Stimulated activated CD4-positive, alpha-beta T cell treated with anti-CD3 and anti-CD28 coated beads, TNF-alpha, amount 100 ng/mL, for 4 hours (primary cell): ENCODE data around the gene GALNTL6.
"Not testable (repeated sequence)": the region's sequence is repeated elsewhere in the genome, so short reads cannot be mapped to it uniquely, and the experiment has no call there.

ENCODE experiments used
- DNase-seq, 3 experiments: peaks; one replicate each; pipeline ENCODE4 v3.0.0-alpha.2; 2020; ENCODE audit warnings: low read depth in 3 of 3

The GALNTL6 gene

DNA sequence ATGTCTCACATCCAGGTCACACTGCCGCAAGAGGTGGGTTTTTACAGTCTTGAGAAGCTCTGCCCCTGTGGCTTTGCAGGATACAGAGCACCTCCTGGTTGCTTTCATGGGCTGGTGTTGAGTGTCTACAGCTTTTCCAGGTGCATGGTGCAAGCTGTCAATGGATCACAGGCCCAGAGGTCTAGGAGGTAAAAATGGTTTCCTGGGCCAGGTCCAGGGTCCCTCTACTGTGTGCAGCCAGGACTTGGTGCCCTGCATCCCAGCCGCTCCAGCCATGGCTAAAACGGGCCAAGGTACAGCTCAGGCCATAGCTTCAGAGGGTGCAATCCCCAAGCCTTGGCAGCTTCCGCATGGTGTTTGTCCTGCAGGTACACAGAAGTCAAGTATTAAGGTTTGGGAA, 921.4 kb downstream of the GALNTL6 start:
- DNase-seq: no peak

DNA sequence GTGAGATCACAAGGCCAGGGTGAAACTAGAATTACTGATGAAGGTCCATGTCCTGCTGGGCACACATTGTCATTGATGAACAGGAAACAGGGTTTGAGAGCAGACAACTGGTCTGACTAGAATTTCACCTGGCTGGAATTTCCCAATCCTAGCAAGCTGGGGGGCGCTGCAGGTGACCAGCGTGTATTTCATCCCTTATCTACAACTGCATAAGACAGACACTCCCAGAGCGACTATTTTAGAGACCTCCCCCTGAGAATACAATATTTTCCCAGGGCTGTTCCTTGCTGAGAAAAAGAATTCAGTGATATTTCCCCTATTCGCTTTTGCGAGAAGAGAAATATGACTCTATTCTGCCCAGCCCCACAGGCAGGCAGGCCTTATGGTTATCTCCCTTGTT, 922.8 kb downstream of the GALNTL6 start:
- no peak for DNase-seq

DNA sequence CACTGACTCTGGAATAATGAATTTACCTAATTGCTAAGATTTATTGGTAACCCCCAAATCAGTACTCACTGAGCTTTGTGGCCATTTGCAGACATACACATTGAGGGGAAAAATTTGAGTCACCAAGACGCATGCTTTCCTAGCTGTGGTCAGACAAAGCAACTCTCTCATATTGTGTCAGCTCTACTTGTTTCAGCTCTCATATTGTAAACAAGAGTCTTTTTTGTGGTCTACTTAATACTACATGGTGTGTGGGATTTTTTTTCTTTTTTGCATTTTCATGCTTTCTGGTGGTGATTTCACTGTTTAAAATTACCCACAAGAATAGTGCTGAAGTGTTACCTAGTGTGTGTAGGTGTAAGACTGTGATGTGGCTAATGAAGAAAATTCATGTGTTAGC, 927.2 kb downstream of the GALNTL6 start:
- no peak for DNase-seq

- no peak for DNase-seq
Measured at GRCh38 chr4:172750910-172751309, 937.7 kb downstream of the GALNTL6 start.

DNA sequence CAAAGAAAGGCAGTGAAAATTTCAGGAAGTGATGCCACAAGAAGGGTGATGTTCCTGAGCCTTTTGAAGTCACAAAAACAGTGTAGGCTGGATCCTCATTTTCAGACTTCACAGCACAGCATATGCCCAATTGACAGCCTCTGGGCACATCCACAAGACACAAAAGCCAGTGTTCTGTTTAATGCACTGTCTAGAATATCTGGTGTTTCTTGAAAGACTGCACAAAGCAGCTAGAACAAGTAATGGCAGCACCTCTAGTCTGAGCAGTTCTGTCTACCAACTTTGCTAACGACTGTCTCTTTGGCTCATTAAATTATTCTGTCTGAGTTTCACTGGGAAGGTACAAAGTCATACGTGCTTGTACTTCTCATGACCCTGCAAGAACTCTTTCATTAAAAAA, 938.3 kb downstream of the GALNTL6 start:
- no peak for DNase-seq

DNA sequence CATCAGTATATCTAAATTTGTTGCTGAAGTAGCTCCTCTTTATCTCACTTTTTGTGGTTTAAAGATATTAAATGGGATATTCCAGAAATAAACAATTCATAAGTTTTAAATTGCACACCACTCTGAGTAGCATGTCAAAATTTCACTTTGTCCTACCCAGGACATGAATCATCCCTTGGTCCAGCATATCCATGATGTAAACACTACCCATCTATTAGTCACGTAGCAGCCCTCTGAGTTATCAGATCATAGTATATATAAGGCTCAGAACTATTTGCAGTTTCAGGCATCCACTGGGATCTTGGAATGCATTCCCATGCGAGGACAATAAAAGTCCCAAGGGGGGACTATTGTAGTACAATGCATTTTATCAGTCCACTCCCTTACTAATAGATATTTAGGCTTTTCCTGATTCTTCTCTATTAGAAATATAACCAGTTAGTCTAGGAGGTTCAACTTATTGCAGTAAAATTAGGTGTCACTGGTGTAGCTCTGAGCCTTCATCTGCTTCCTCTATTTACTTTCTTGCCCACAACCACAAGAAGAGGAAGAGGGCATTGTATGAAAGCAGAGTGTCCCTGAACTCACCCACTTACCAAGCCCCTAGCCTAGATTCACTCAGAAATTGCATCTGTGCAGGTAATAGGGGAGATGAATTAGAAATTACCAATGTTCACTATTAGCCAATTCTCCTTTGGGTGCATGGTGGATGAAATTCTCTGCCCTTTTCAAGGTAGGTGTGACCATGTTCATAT, 945.6 kb downstream of the GALNTL6 start:
- no peak for DNase-seq

DNA sequence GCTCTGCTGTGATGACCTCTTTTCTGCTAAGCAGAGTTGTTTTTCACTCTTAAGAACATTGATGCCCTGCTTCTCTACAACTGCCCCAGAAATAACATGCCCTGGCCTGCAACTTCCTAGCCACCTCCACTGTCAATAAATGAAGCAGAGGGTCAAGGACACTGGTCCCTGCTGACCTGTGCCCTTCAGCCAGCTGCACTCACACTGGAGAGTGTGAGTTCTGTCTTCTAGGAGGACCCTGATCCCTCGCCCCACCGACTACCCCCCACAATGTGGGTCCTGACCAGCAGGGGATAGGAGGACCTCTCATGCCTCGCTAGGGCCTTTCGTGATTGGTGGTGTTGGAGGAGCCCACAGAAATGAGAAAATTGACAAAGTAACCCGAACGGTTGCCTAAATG, 947.3 kb downstream of the GALNTL6 start:
- DNase-seq: no peak

DNA sequence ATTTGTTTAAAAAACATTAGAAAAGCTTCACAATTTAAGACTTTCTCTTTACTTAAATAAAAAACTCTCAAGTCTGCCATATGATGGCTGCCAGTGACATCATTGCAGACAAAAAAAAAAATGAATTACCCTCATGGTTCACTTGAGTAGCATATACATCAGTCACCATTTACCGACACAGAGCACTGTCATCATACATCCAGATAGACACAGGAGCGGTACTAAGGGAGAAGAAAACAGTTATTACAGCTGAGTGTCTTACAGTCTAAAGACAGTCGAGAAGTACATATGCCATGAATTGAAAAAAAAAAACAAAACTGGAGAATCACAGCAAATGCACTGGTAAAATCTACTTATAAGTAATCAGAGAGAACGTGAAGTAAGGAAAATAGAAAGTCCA, 949.7 kb downstream of the GALNTL6 start:
- DNase-seq: no peak

- DNase-seq: no peak
Measured at GRCh38 chr4:172770787-172771186, 957.6 kb downstream of the GALNTL6 start.

DNA sequence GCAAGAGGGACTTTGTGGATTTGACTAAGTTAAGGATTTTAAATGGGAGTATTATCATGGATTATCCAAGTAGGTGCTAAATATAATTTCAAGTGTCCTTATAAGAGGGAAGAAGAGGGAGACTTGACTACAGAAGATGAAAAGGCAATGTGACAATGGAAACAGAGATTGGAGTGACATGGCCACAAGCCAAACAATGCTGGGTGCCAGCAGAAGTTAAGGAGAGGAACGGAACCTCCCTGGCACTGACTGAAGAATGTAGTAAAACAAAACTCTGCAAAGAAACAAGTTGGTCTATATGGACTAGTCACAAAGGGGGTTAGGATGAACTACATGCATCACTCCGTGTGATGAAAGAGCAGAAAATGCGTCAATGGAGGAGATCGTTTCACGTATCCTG, 959.6 kb downstream of the GALNTL6 start:
- DNase-seq: no peak

DNA sequence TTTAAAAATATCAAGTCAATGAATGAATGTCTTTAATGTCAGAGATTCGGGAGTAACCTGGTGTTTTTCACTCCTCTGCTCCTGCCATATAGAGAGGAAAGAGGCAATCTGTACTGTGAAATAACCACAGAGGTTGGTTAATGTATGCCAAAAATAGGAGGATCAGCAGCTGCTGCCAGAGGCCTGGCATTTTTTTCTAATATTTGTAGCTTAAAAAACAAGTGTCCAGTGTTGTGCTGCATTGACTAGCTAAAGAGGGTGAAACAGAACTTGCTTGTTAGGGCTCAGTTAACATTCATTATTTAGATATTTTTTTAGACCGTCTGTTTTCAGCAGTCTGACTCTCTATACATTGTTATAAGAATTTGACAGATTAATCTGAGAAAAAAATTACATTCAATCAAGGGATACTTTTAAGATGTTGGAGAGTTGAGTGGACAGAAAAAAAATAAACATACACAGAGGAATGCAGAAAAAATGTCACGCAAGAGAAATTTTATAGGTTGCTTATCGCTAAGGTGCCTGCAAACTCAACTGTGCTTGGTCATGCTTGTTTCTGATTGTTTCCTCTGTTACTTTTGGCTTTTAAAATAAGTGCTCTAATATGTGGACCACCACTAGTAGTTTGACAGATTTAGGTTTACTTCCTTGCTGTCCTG, 963.1 kb downstream of the GALNTL6 start:
- no peak for DNase-seq

- no peak for DNase-seq
Measured at GRCh38 chr4:172777729-172778431, 964.7 kb downstream of the GALNTL6 start.

DNA sequence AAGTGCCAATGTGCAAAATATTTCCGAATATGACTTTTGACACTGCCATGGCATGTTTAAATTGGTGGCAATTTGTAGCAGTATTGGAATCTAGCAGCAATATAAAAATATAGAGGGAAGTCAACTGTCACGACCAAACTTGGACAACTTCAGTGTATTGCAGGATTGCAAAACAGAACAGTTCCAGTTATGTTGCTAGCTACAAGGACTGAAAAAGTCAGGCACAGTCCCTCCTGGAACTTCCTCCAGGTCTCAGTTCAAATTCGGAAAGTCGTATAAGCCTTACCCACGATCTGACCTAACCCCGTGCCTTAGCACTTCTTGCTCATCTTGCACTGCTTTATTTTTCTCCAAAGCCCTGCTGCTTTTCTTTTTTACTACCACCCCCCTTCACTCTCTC, 965.4 kb downstream of the GALNTL6 start:
- DNase-seq: no peak

DNA sequence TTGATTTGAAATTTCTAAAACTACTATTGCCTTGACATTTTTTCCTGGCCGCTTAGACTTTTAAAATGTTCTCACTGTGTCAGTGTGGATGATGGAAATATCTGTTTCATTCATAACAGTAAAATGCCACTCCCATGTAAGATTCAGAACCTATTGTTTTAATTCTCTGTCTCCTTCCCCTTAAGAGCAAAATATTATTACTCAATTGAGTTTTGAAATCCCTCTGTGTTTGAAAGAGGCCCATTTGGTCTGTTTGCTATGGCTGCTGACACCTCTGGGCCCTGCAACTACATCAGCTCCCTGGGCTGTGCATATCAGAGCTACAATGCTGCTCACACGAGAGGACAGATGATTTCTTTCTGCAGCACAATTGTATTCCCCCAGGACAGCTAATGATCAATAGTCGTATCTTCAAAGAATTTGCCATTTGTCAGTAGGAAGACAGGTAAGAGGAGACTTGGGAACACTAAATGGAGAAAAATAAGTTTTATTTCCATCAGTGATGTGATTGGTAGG, 967.4 kb downstream of the GALNTL6 start:
- DNase-seq: no peak

DNA sequence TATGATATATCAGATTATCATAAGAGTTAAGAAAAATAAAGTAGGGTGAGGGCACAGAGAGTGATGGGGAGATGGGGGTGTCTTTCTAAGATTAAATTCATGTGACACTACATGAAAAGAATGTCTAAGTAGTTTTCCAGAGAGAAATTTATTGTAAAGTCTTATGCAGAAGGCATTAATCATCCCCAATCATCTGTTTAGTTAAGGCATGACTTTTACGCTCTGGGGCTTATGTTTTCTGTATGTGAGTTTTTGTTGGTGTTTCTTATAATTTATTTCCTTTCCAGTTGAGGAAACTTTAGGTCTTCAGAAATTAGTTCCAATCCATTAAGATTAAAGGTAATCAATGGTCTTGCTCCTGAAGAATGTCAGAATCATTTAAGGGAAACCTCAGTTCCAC, 972.4 kb downstream of the GALNTL6 start:
- no peak for DNase-seq

DNA sequence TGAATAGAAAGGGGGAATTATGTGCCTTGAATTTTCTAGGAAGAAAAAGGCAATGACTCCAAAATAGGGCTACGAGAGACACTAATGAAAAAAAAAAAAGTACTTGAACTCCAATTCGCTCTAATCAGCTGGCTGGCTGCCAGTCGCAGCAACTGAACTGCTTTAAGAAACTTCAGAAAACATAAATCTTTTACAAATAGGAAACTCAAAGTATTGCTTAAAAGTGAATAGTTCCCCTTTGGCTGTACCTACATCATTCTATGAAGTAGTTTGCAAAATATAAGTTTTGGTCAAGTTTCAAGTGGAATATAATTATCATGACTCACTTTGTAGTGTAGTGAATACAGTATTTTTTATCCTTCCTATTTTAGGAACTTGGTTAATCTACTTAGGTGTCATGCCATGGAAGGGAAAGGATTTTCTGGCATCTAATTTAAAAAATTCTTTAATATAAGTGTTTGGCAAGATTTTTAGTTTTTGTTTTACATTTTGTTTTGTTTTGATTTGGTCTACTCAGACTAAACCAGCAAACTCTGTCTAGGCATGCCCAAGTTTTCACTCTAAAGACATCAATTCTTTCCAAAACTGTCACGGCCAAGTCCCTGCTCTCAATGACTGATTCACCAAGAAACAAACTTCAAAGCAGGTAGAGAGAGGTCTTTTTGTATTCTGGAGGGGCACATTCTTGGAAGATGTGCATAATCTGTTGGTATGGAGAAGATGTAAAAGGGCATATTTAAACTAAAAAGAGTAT, 973.0 kb downstream of the GALNTL6 start:
- DNase-seq: no peak

DNA sequence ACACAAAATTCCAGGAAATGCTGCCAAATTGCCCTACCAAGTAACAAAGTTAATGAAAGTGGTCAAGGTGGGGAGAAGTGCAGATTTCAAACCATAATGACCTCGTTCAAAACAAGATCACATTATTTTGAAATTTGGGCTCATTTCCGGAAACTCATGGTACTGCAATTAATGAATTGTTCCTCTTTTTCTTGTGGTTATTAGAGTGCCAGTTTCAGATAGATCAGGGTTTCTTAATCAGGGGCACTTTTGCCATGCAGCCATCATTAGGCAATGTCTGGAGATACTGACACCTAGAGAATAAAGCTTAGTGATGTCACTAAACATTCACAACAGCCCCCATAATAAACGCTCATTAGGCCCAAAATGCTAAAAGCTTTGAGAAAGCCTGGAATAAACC, 973.9 kb downstream of the GALNTL6 start:
- no peak for DNase-seq

DNA sequence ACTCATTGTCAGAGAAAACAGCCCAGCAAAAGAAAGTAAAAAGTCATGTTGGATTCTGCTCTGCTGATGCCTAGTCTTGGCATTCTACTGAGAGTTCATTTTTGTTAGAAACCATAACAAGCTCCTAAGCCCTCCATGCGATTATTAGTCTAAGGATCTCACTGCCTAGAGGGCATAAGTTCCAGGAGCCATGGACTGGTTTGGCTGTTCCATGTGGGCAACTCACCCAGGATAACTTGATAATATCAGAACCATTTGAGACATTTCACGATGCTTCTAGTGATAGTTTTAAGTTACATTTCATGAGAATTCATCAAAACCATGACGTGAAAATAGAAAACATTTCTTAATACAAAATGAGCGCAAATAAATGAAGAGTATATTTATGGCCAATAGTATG, 978.6 kb downstream of the GALNTL6 start:
- no peak for DNase-seq

- DNase-seq: no peak
Measured at GRCh38 chr4:172793565-172794306, 980.5 kb downstream of the GALNTL6 start.

DNA sequence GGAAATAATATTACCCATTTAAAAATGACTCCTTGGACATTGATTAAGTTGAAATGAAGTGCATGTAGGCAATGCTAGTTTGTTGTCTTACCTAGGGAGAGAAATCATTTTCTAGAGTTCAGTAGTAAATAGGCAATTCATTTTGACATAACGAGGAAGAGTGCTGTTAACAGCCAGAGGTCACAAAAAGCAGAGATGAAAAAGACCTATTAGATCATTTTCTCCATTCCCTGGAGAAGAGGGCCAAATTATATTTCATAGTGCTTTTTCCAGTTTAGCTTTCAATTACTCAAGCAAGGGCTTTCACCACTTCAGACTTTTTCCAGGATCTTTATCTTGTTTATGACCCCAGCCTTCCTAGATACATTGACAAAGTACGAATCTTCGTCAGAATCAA, 981.1 kb downstream of the GALNTL6 start:
- DNase-seq: no peak

DNA sequence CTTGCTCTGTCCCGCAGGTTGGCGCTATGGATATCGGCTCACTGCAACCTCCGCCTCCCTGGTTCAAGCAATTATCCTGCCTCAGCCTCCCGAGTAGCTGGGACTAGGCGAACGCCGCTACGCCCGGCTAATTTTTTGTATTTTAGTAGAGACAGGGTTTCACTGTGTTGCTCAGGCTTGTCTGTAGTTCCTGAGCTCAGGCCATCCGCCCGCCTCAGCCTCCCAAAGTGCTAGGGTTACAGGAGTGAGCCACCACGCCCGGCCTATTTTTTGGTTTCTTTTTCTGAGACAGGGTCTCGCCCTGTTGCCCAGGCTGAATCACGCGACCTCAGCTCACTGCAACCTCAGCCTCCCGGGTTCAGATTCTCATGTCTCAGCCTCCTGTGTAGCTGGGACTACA, 984.1 kb downstream of the GALNTL6 start:
- not testable (repeated sequence) for DNase-seq
